Ramos (cell line): ENCODE data around the gene MAP7D1.

ENCODE experiments used
- in situ Hi-C: fragments of 300-500 bp; cut with MboI; formaldehyde crosslinking; loops from one replicate; pipeline ENCODE4 v1.14.3; 2022; ENCODE audit warnings: low sequenced_read_pairs; ENCODE audit not compliant: unreplicated experiment

MAP7D1 gene

GRCh38 chr1:36155408-36156328, at the start of gene MAP7D1:
Gene MAP7D1 (plus strand): TSS chr1:36156160. CDS start chr1:36156418, 258 bp downstream.
- in situ Hi-C loops, result no loop called here

GRCh38 chr1:36106269-36106668, 49.7 kb upstream of the MAP7D1 start:
- in situ Hi-C loops, result loop anchor here (5.0 to 10.0 kb wide), 4 partner anchors 36 to 319 kb away; no protein-coding TSS in a partner anchor

GRCh38 chr1:36107394-36107793, 48.6 kb upstream of the MAP7D1 start:
- in situ Hi-C loops, result loop anchor here (5.0 to 10.0 kb wide), 4 partner anchors 35 to 317 kb away; no protein-coding TSS in a partner anchor

GRCh38 chr1:36108314-36108713, 47.6 kb upstream of the MAP7D1 start:
- in situ Hi-C loops, result loop anchor here (5.0 to 10.0 kb wide), 4 partner anchors 34 to 316 kb away; no protein-coding TSS in a partner anchor

- in situ Hi-C loops, result loop anchor here (5.0 to 10.0 kb wide), 4 partner anchors 33 to 316 kb away; no protein-coding TSS in a partner anchor
These were observed 46.8 kb upstream of the MAP7D1 start for GRCh38 chr1:36109041-36109679.

GRCh38 chr1:36111151-36111550, 44.8 kb upstream of the MAP7D1 start:
- in situ Hi-C loops, result no loop called here

GRCh38 chr1:36112823-36113222, 43.1 kb upstream of the MAP7D1 start:
- in situ Hi-C loops, result no loop called here

GRCh38 chr1:36114371-36114770, 41.6 kb upstream of the MAP7D1 start:
- in situ Hi-C loops, result no loop called here

- in situ Hi-C loops, result no loop called here
These were observed 40.7 kb upstream of the MAP7D1 start for GRCh38 chr1:36115200-36115669.

GRCh38 chr1:36115931-36116330, 40.0 kb upstream of the MAP7D1 start:
- in situ Hi-C loops, result no loop called here

GRCh38 chr1:36116901-36117300, 39.1 kb upstream of the MAP7D1 start:
- in situ Hi-C loops, result no loop called here

- in situ Hi-C loops, result no loop called here
These were observed 37.3 kb upstream of the MAP7D1 start for GRCh38 chr1:36118447-36119204.

GRCh38 chr1:36119456-36119855, 36.5 kb upstream of the MAP7D1 start:
- in situ Hi-C loops, result no loop called here

GRCh38 chr1:36122062-36123030, 33.6 kb upstream of the MAP7D1 start:
- in situ Hi-C loops, result no loop called here

GRCh38 chr1:36123356-36123755, 32.6 kb upstream of the MAP7D1 start:
- in situ Hi-C loops, result no loop called here

GRCh38 chr1:36124404-36125128, 31.4 kb upstream of the MAP7D1 start:
- in situ Hi-C loops, result no loop called here

- in situ Hi-C loops, result no loop called here
These were observed 30.6 kb upstream of the MAP7D1 start, which contains the start of gene COL8A2 for GRCh38 chr1:36125129-36125991. Gene COL8A2 (minus strand): TSS chr1:36125222. CDS start chr1:36100242, 24,980 bp downstream.
